Ovary (tissue), 9 donors: ENCODE results near the gene ISLR2. TPM values are rescaled to one million over a fixed set of nuclear protein-coding genes. Genes with fewer than 3 reads are reported as not detected.

ENCODE experiments used
- DNase-seq, 5 donors: peaks; one replicate each; pipeline ENCODE4 v3.0.0-alpha.2; 2019 to 2020
- H3K27ac ChIP-seq, 2 donors: fragments of 200-600 bp; one replicate each; pipeline versions ENCODE4 v1.5.1 to v1.8.0; 2019 to 2022
- H3K27me3 ChIP-seq: fragments of 200-600 bp; one replicate; pipeline ENCODE4 v1.8.0; 2022
- H3K36me3 ChIP-seq: fragments of 200-600 bp; sonication (generic); one replicate; pipeline ENCODE4 v1.5.1; 2019
- H3K4me1 ChIP-seq: one replicate; pipeline ENCODE4 v1.8.1; 2013; ENCODE audit warnings: mild to moderate bottlenecking, moderate library complexity; ENCODE audit not compliant: insufficient read depth
- H3K4me3 ChIP-seq: fragments of 200-600 bp; sonication (generic); one replicate; pipeline ENCODE4 v1.5.1; 2017
- H3K9me3 ChIP-seq, 2 donors: fragments of 200-600 bp in 1 of 2; sonication (generic) in 1 of 2; one replicate each; pipeline versions ENCODE4 v1.5.1 to v1.8.1; 2013 to 2019; ENCODE audit warnings: mild to moderate bottlenecking in 1 of 2, moderate library complexity in 1 of 2
- CTCF ChIP-seq, 3 donors: fragments of 450-650 bp in 2 of 3; fragments of 200-600 bp in 1 of 3; IDR thresholded peaks; one replicate each; pipeline versions ENCODE4 v1.5.1 to v1.8.0; 2016 to 2022; ENCODE audit warnings: antibody characterized with exemption in 3 of 3, mild to moderate bottlenecking in 1 of 3
- EP300 ChIP-seq: sonication (generic); formaldehyde crosslinking; IDR thresholded peaks from one replicate; pipeline ENCODE4 v1.6.1; 2017; ENCODE audit warnings: antibody characterized with exemption
- POLR2A ChIP-seq: fragments of 450-650 bp; IDR thresholded peaks from one replicate; pipeline ENCODE4 v1.6.1; 2017; ENCODE audit warnings: antibody characterized with exemption, mild to moderate bottlenecking, moderate library complexity
- WGBS, 3 donors: extraction: QIAGEN DNeasy Blood & Tissue Kit in 1 of 3; methylation state at CpG; one replicate each; pipeline versions ENCODE4 v1.1.5 to v1.1.7; 2013 to 2017; 5-methylcytosine and 5-hydroxymethylcytosine counted together
- intact Hi-C, 4 donors: fragments of 100-400 bp; cut with DNase I; formaldehyde crosslinking; loops; one replicate each; pipeline versions ENCODE4 v1.11.0 to v1.15.1; 2022 to 2023
- polyA plus RNA-seq, 2 donors: library from polyadenylated mRNA; stranded (reverse); fragments of 200-250 nt in 1 of 2; fragments of 350-450 nt in 1 of 2; fragmentation: Illumina TruSeq in 1 of 2; extraction: RNeasy Lipid Tissue Mini Kit (QIAGEN cat#74804) in 1 of 2; gene quantifications; one replicate each; pipeline ENCODE4 v1.2.3, GENCODE V29; 2013 to 2014
- total RNA-seq, 7 donors: library from RNA; depleted of rRNA in 2 of 7; stranded (reverse); fragments of >200 nt in 2 of 7; fragmentation: NEBNext Ultra II Directional in 3 of 7; extraction: Animal tissue kit (Norgen Biotek cat#: 25700) in 3 of 7; gene quantifications; one replicate each; pipeline versions ENCODE4 v1.1.0 to v1.2.4, GENCODE V29; 2016 to 2023
- donor health status: DM: no; HTN: no; CAD: no; lungs with moderate emphysema.
- donor health status: DM: no; HTN: no; CAD: no.
- donor health status: Bipolar disorder and iron deficiency.
- donor health status: DM: yes; HTN: yes; CAD: no.
- donor health status: DM: no; HTN: no; CAD: no.
- donor health status: DM: yes; HTN: yes; CAD: no.

The ISLR2 gene
- total and polyA plus RNA-seq, 9 donors = 0.11 to 1.1 (median 0.38) TPM; not detected in 1

GRCh38 chr15:74131628-74132413, 1.4 kb downstream of the ISLR2 start:
- DNase-seq = no peak
- H3K4me1 ChIP-seq = peaks cover 11% of the 10 kb centered on the region
- no peak overlapping the region for H3K4me3 ChIP-seq
- H3K36me3 ChIP-seq = no peaks in the 10 kb centered on the region
- H3K27ac ChIP-seq = no peak overlapping the region
- H3K9me3 ChIP-seq = peaks cover 0 to 7% of the 10 kb centered on the region in 2 donors
- no peak for TF ChIP-seq CTCF (IDR thresholded peaks at IDR 0.05)
- TF ChIP-seq EP300 = no peak
- TF ChIP-seq POLR2A = no peak
- 59 to 63% (median 62%) methylated on average over 20 of the region's 20 CpGs for WGBS, 3 donors
- H3K27me3 ChIP-seq = peaks cover 4% of the 10 kb centered on the region
- intact Hi-C loops = loop anchor here in 2 of 4 donors (5.0 kb wide), 2 partner anchors 40 to 85 kb away; partner anchors contain the start of gene ISLR (in 1 of the 2)

- H3K27ac ChIP-seq = no peak overlapping the region
- WGBS, 3 donors = 38 to 57% (median 45%) methylated on average over 89 to 90 of the region's 90 CpGs
- peaks cover 11% of the 10 kb centered on the region for H3K4me1 ChIP-seq
- DNase-seq = no peak
- peaks cover 4% of the 10 kb centered on the region for H3K27me3 ChIP-seq
- intact Hi-C loops = loop anchor here in 2 of 4 donors (5.0 kb wide), 2 partner anchors 39 to 84 kb away; partner anchors contain the start of gene ISLR (in 1 of the 2)
- peaks cover 0 to 7% of the 10 kb centered on the region in 2 donors for H3K9me3 ChIP-seq
- H3K36me3 ChIP-seq = no peaks in the 10 kb centered on the region
- no peak overlapping the region for H3K4me3 ChIP-seq
- TF ChIP-seq POLR2A (no peak), CTCF (IDR thresholded peaks at IDR 0.05) (no peak), EP300 (no peak)
These were observed 2.6 kb downstream of the ISLR2 start for GRCh38 chr15:74132681-74133651.

DNA sequence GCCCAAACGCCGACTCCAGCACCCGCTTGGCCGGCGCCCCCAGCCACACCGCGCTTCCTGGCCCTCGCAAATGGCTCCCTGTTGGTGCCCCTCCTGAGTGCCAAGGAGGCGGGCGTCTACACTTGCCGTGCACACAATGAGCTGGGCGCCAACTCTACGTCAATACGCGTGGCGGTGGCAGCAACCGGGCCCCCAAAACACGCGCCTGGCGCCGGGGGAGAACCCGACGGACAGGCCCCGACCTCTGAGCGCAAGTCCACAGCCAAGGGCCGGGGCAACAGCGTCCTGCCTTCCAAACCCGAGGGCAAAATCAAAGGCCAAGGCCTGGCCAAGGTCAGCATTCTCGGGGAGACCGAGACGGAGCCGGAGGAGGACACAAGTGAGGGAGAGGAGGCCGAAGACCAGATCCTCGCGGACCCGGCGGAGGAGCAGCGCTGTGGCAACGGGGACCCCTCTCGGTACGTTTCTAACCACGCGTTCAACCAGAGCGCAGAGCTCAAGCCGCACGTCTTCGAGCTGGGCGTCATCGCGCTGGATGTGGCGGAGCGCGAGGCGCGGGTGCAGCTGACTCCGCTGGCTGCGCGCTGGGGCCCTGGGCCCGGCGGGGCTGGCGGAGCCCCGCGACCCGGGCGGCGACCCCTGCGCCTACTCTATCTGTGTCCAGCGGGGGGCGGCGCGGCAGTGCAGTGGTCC, 3.5 kb downstream of the ISLR2 start:
- TF ChIP-seq EP300 (no peak), POLR2A (no peak), CTCF (IDR thresholded peaks at IDR 0.05) (no peak)
- H3K27ac ChIP-seq = no peak overlapping the region
- intact Hi-C loops = loop anchor here in 2 of 4 donors (5.0 kb wide), 2 partner anchors 38 to 83 kb away; partner anchors contain the start of gene ISLR (in 1 of the 2)
- H3K4me3 ChIP-seq = no peak overlapping the region
- peaks cover 0 to 7% of the 10 kb centered on the region in 2 donors for H3K9me3 ChIP-seq
- H3K36me3 ChIP-seq = no peaks in the 10 kb centered on the region
- 36 to 56% (median 49%) methylated on average over 70 to 71 of the region's 71 CpGs for WGBS, 3 donors
- peaks cover 4% of the 10 kb centered on the region for H3K27me3 ChIP-seq
- peaks cover 11% of the 10 kb centered on the region for H3K4me1 ChIP-seq
- peak in 2 of 5 donors; percentile 14 to 27 for DNase-seq
